NCI-H187 (cell line): ENCODE results near the gene PRCD.

Experiments used
- DNase-seq, 2 experiments: peaks; one replicate each; lab custom pipeline; 2025; lab: John Stamatoyannopoulos, UW

Gene PRCD

DNA sequence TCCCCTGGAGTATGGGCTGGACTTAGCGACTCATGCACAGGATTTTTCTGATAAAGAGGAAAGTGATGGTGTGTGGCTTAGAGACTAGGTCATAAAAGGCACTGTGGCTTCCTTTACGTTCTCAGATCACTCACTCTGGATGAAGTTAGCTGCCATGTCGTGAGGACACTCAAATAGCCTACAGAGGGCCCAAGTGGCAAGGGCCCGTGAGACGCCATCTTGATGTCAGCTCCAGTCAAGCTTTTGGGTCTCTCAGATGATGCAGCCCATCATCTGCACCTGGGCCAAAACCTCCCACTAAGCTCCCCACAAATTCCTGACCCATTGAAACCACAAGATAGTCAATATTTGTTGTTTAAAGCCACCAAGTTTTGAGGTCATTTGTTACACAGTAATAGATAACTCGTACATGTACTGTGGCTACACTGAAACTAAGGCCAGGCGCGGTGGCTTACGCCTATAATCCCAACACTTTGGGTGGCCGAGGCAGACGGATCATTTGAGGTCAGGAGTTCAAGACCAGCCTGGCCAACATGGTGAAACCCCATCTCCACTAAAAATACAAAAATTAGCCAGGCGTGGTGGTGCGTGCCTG, 31.1 kb downstream of the PRCD start:
- DNase-seq, result no peak

DNA sequence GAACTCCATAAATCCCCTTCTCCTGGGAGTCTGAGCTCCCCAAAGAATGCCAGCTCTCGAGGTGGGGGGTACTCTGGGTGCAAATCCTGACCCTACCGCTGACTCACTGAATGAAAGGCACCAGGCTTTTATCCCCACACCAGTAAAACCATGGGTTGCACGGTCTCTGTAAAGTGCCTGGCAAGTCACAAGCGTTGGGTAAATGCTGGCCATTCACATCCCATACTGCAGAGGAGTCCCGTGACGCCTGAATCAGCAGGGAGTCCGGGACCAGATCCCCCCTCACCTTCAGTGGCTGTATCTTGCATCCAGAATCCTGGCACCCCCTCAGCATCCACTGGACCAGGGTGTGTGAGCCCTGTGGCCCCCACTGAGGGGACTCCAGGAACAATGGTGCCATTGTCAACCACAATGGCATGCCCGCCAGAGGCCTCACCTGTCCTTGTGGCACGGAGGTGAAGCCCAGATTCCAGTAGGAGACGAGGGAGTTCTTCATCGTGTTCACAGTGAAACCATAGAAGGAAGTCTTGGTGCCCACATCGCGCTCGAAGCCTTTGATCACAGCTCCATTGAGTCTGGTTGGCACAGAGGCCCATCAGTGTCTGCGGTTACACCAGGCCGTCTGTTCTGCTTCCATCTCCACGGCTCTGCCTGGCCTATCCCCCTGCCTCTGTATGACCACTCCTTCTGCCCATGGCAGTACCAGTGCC, 32.5 kb downstream of the PRCD start:
- DNase-seq, result no peak

DNA sequence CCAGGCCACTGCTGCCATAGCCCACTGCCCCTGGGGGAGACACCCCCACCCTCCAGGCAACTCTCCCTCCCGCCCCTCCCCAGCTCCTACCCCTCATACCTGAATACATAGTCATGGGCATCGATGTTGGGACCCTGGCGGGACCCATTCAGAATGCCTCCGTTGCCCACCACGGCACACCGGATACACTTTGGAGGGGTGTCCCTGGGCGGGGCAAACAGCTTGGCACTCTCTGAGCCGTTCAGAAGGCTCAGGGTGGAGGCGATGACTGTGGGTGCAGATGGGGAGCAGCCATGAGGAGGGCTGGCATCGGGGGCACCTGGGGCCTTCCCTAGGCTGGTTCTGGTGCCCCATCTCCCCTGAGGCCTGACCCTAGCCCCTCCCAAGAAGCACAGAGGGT, 33.3 kb downstream of the PRCD start:
- DNase-seq, result no peak

DNA sequence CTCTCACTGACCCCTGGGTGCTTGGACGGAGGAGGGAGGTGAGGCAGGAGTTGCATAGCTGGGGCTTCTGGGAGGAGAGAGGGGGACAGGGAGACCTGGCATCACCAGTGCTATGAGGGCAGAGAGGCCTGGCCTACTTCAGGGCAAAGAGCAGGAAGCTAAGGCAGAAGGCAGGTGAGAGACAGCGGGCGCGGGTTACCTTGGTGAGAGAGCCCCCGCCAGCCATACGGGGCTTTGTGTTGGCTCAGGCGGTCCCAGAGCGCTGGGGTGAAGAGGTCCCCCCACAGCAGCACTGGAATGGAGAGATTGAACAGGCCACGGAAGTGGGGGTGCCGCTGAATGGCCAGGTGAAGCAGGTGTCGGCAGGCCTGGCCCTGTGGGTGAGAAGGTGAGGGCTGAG, 34.3 kb downstream of the PRCD start:
- DNase-seq, result no peak

DNA sequence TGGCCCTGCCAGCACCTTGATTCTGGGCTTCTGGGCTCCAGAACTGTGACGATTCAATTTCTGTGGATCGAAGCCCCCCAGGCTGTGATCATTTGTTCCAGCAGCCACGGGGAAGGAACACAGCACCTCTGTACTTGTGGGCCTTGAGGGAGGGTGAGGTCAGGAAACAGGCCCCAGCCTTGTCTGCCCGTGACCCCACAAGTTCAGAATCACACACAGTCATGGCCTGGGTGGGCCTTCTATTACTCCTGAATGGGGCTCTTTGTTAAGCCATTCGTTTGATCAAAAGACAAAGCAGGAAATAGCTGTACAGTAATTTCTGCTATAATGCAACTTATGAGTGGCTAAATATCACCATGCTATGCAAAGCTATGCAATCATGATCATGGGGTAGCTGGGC, 35.7 kb downstream of the PRCD start:
- no peak for DNase-seq

DNA sequence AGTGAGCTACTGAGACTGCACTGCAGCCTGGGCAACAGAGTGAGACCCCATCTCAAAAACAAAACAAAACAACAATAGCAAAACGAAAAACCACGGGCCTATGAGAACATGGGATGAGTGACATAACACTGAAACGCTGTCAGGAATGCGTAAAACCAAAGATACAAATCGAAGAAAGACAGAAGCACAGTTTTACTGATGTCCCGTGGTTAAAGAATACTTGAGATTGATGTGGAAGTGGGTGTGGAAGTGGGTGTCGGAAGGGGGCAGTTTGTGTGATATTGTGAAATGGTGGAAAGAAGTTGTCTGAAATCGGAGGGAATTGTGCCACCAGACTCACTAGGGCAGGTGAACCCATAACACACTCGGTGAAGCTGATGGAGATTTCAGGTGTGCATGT, 36.3 kb downstream of the PRCD start:
- DNase-seq, result no peak

DNA sequence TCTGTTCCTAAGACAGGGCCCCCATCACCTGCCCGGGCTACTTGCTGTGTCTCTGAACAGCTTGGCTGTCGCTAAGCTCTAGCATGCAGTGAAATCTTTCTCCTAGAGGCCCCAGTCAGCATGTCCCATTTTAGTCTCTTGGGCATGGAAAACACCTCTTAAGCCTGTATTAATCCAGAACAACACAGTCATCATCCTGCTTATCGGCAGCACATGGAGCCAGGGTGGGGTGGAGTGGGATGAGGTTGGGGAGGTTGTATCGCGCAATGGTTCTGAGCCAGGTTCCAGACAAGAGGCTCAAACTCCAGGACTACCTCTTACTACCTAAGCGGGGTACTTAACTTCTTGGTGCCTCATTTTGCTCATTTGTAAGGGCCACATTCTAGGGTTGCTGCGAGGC, 38.0 kb downstream of the PRCD start:
- DNase-seq, result no peak

DNA sequence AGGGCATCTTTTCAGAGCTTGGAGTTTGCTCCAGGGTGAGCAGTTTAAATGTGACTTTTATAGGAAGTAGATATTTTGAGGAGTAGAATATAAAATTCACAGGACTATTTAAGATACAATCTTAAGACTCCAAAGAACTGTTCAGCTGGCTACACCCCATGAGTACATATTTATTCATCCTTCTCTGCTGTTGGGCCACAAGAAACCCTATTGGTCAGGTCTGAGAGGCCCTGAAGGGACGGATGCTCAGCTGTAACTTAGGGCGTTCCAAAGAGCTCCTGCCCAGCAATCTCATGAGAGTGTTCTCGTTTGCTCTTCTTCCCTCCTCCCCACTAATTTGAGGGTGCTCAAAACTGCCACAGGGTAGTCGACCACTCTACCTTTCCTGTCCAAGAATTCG, 38.5 kb downstream of the PRCD start:
- DNase-seq, result no peak

DNA sequence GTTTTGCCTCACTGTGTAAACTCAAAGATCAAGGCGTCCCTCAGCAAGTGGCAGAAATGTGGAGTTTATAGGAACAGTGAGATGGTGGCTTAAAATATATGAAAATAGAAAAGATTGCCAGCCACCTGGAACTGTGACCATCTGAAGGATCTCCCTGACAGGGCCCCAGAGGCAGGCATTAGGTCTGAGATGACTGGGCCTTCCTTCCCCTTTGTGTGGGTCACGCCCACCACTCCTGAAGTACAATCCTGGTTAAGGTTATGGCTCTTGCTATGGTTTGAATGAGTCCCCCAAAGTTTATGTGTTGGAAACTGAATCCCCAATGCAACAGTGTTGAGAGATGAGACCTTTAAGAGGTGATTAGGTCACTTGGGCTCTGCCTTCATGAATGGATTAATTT, 39.4 kb downstream of the PRCD start:
- no peak for DNase-seq

DNA sequence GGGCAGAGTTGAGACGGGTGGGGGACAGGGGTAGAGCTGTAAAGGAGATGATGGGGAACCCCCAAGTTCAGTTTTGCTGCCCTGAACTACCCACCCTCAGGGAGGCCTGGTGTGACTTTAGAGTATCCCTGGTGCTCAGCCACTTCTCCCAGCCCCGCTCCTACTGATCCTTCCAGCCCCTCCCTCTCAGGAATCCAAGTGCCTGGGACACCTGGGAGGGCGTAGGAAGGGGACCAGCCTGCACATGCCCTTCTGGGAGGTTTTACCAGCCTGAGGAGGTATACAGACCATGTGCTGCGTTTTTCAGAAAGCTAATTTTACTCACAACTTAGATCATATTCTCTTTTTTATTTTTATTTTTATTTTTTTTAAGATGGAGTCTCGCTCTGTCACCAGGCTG, 41.7 kb downstream of the PRCD start:
- no peak for DNase-seq

DNA sequence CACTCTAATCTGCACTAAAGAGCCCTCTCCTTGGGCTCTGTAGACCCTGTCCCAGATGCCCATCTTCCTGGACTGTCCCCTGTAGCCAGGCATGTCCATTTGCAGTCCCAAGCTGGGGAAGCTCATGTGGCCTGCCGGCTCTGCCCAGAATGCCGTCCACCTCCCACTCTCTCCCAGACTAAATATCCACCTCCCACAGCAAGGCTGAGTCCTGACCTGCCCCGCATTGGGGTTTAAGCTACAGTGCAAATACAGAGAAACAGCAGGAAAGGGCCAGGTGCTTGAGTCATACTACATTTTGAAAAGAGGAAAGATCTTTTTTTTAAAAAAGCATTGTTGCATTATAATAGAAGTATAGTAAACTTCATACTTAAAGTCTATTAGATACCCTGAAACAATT, 42.8 kb downstream of the PRCD start:
- DNase-seq, result no peak

DNA sequence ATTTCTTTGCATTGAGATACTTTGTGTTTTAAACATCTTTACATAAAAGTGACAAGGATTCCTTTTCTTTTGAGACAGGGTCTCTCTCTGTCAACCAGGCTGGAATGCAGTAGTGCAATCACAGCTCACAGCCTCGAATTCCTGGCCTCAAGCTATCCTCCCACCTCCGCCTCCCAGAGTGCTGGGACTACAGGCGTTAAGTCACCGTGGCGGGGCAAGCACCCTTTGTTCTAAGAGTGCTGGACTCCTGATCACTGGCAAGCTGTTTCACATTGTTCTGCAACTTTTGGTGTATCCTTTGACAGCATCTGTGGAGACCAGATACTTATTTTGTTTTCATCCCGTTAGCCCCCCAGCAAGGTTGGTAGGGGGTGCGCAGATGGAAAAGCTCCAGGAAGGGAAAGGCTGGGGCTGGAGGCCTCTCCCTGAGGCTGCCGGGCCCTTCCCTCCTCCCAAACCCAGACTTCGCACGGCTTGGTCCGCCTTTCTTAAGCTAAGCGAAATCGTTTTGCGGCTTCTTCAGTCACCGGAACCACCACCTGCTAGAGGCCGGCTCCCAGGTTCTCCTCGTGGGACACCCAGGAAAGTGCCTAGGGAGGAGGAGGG, 44.7 kb downstream of the PRCD start:
- DNase-seq, result peak in 1 of 2 experiments; percentile 30

DNA sequence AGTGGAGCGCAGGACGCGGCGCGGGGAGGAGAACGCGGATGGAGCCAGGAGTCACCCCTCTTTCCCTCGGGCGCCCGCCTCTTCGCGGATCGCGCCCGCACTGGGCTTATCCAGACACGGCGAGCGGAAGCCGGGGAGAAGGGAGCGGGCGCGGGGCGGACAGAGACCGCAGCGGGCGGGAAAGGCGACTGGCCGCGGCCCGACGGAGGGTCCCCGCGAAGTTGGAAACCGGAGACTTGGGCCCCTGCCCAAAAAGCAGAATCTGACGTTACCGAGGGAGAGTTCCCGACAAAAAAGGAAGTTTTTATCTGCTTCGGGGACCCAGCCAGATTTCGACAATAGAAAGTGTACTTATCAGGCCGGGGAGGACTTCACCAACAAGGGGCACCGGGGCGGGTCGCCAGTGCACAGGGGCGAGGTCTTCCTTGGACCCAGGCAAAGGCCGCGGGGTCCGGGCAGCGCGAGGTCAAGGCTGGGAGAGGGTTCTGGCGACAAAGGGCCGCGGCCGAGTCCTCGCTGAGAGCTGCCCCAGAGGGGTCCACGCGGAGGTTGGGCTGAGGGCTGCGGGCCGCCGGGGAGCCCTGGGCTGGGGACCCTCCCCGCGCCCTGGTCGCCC, 45.3 kb downstream of the PRCD start:
- DNase-seq, result no peak

DNA sequence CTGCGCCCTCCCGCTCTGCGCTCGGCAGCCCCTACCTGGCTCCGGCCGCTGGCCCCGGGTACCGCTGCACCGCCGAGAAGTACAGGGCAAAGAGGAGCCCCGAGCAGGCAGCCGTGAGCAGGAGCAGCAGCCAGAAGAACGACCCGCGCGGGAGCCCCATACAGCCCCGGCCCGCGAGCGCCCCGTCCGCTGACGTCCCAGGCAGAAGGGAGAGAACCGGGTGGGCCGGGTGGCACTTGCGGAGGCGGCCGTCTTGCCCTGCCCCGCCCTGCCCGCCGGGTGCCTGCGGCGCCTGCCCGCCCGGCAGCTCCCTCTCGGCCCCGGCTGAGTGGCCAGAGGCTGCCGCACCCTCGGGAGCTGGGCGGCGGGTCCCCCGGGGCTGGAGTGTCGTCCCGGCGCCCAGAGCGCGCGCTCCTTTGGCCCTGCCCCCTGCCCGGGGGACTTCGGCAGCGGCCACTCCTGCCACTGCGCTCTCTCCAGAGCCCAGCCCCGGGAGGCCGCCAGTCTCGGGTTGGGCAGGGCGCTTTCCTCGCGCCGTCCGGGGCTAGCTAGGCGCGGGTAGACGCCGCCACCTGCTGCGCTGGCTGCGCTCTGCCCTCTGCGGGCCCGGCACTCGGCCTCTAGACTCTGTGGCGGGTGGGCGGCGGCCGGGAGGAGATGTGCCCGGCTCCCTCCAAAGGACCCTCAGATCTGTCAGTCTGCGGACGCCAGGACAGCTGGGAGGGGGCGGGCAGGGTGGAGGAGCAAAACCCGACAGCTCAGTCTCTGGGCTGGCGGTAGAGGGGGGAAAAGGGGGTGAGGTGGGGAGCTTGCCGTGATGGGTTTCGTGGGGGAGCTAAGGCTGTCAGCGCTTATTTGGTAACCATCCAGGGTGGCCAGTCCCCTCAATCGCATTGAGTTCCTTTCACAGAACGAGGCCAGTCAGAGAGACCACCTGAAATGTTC, 46.1 kb downstream of the PRCD start, which contains the start of gene ST6GALNAC2:
Gene ST6GALNAC2 (minus strand): TSS at position 212 of the 945 bp plus-strand sequence. CDS start 52 bp downstream, at position 160.
- peak; percentile 38 to 68 for DNase-seq

DNA sequence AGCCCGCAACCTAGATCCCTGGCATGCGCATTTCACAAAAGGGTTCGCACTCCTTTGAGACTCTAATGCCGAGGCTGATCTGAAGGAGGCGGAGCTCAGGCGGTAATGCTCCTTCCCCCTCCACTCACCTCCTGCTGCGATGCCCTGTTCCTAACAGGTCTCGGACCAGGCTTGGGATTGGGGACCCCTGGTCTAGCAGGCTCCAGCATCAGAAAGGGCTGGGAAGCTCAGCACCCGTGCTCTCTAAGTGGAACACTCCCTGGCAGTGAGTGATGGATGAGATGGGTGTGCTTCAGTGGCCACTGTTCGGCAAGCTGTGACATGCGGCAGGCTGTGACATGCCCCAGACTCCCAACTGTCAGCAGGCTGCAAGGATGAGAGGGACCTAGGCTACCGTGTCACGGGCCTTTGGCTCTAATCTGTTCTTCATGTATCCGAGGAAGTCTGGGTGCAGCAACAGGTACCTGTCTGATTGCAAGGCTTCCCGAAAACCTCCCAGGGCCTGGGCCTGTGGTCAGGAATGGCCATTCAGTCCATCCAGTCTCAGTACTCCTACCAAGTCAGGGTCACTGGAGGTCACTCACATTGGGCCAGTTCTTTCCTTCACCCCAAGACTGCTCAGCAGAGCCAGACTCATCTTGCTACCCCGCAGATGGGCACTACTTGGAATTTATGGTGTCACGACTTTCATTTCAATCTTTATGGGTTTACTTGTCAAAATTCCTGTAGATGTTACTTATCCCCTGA, 47.1 kb downstream of the PRCD start:
- DNase-seq, result peak; percentile 89 to 92

DNA sequence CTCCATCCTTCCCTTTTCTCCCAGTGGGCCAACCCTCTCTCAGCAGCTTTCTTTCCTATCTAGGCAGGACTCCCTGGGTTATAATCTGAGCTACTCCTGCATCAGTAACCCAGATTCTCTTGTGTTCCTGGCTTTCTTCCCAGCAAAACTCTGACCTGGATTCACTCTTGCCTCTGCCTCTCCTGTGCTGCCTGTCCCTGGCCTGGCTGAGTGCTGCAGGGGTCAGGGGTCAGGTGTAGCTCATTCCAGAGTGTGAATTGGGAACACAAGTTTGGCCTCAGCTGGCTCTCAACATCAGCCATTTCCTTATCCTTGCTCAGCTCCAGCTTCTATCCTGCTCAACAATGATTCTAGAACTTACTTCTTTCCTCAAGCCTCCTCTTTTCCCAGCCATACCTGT, 48.3 kb downstream of the PRCD start:
- DNase-seq, result no peak

DNA sequence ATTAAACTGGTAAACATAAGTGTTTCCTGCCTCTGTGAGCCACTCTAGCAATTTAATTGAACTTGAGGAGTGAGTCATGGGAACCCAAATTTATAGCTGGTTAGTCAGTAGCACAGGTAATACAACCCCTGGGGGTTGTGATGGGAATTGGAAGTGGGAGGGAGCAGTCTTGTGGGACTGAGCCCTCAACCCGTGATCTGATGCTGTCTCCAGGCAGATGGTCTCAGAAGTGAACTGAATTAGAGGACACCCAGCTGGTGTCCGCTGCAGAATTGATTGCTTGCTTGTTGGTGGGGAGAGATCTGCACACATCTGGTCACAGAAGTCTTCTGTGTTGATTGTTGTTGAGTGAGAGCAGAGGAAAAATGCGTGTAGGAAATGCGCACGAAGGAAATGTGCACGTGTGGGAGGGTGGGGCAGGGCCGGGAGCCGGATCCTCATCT, 53.6 kb downstream of the PRCD start:
- DNase-seq, result peak in 1 of 2 experiments; percentile 14

DNA sequence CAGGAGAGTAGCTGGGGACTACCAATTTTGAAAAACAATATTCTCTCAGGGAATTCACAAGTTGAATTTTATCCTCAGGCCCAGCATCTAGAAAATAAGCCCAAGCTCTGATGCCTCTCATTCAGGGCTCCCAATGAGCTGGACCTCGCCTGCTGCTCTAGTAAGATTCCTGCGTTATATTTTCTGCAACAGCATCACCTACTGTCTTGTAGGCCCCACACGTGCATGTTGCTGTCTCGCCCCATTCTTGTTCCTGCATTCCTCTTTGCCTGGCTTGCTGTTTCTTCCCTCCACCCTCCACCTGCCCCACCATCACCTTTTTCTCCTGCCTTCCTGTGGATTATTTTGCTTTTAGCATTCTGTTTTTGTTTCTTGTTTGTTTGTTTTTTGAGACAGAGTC, 54.1 kb downstream of the PRCD start:
- DNase-seq, result no peak

DNA sequence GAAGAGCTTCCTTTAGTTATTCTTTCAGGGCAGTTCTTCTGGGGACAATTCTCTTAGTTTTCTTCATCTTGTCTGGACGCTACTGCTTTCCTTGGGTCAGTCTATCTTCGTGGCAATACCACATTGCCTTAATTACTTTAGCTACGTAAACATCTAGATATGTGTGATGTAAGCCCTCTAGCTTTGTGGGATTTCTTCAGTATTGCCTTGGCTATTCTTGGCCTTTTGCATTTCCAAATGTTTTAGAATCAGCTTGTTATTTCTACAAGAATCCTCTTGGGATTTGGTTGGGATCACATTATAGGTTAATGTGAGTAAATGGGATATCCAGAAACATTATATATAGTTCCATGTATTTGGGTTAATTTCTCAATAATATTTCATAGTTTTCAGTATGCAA, 54.8 kb downstream of the PRCD start:
- no peak for DNase-seq
